ENCODE results near the gene SMYD4.

DNA sequence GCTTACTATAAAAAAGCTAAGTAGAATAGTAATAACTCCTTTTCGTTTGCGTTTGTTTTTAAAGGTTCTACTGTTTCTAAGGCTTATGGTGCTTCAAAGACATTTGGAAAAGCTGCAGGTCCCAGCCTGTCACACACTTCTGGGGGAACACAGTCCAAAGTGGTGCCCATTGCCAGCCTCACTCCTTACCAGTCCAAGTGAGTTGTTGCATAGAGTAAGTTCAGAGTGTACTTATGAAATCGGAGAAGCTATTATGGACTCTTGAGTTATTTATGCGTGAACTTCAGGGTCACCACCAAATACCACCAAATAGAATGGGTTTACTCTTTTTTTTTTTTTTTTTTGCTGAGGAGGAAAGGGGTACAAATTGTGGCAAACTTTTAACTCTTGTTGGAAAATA, 45.9 kb upstream of the SMYD4 start:
- TF ChIP-seq POLR2A (IDR thresholded peaks at IDR 0.05; ENCODE audit: extremely low read depth, insufficient read length) = no peak
- TF ChIP-seq CTCF (IDR thresholded peaks at IDR 0.05; ENCODE audit: low read depth, low read length) = no peak

Data from NB4 (cell line).